ENCODE results near the gene CTBS.

Gene CTBS

DNA sequence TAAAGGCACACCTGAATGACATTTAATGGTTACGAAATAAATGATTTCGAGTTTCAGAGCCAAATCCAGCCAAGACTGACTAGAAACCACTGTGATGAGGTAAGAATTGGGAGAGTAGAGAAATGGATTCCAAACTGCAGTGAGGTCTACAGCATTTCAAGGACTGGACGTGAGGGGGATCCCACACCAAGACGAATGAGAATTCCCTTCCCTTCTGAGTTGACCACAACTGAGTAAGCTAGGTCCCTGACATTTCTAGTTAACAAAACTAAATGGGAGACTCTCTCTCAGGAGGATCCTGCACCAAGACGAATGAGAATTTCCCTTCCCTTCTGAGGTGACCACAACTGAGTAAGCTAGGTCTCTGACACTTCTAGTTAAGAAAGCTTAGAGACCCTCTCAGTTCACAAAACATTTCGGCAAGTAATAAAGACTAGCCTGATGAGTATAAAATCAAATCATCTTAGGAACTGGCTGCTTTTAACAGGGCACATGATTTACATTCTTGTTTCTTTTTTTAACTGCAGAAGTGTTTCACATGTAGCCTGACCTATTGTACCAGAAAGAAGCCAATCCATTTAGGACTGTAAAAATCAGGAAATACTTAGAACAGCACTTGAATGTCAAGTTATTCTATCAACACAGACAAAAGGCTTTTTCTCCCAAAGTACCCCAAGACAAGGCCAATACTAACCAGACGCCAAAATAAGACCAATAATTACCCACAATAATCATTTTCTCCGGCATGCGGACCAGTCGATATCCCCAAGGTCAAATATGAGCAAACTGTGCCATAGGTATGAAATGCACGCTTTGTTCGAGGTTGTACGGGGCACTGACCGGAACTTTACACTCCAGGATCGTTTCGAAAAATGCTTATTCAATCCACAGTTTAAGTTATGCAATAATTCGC, 69.4 kb downstream of the CTBS start:
- DNase-seq: no peak

DNA sequence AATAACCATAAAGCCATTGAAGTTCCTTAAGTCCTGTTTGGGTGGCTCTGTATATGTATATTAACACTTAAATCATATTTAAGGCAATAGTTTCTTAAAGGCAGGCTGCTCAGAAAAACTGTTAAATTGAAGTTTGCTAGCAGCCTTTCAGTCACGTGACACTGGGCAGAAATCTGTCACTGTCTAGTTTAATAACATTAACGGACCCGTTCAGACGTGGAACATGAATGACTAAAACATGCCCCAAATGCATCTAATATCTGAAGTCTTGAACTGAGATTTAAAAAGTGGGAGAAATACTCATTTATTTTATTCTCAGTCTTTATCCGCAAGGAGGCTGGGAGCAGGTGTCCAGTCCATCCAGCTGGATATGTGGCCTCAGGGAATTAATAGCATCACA, 71.3 kb downstream of the CTBS start:
- DNase-seq: no peak
